Activated T-helper 17 cell treated with anti-CD3 and anti-CD28 coated beads, Interleukin-2, amount 50 U/mL, for 72 hours (primary cell): ENCODE data around the gene IFT88. TPM values are rescaled to one million over a fixed set of nuclear protein-coding genes. Genes with fewer than 3 reads are reported as not detected.

Experiments used
- ATAC-seq: fragments of 150-1000 bp; cut with Tn5 transposase; replicated peaks from 2 replicates; pipeline ENCODE4 v1.10.0; 2021; ENCODE audit warnings: mild to moderate bottlenecking, moderate library complexity
- H3K27ac Mint-ChIP-seq: one replicate; pipeline ENCODE4 v1.8.0; 2022; ENCODE audit warnings: mixed read lengths
- H3K27me3 Mint-ChIP-seq: one replicate; pipeline ENCODE4 v1.8.0; 2022; ENCODE audit warnings: mixed read lengths
- H3K36me3 Mint-ChIP-seq: one replicate; pipeline ENCODE4 v1.8.0; 2022; ENCODE audit warnings: low read depth, mild to moderate bottlenecking, mixed read lengths
- H3K4me1 Mint-ChIP-seq: one replicate; pipeline ENCODE4 v1.8.0; 2022; ENCODE audit warnings: mixed read lengths
- H3K4me3 Mint-ChIP-seq: one replicate; pipeline ENCODE4 v1.8.0; 2022; ENCODE audit warnings: mild to moderate bottlenecking, mixed read lengths
- H3K9me3 Mint-ChIP-seq: one replicate; pipeline ENCODE4 v1.8.0; 2022; ENCODE audit warnings: mixed read lengths
- total RNA-seq, 2 donors: library from RNA; stranded (reverse); gene quantifications; one replicate each; pipeline ENCODE4 v1.2.3, GENCODE V29; 2022

Gene IFT88
- total RNA-seq, 2 donors from 2014 or later: 2.5 to 5.7 TPM

GRCh38 chr13:20702915-20703779 lies 136.2 kb downstream of the IFT88 start, which contains the start of gene IL17D:
Gene IL17D (plus strand): TSS chr13:20703699. CDS start chr13:20704002, 303 bp downstream.
- H3K36me3 Mint-ChIP-seq: no peaks in the 10 kb centered on the region
- peaks cover 23% of the 10 kb centered on the region for H3K27me3 Mint-ChIP-seq
- H3K9me3 Mint-ChIP-seq: no peaks in the 10 kb centered on the region
- no peak within 1 kb of the TSS for H3K27ac Mint-ChIP-seq
- peak within 1 kb of the TSS; percentile 85 for H3K4me3 Mint-ChIP-seq
- ATAC-seq: peak; percentile 34
- peaks cover 4% of the 10 kb centered on the region for H3K4me1 Mint-ChIP-seq

GRCh38 chr13:20703780-20704458 lies 137.0 kb downstream of the IFT88 start:
- peak; percentile 86 for ATAC-seq
- Mint-ChIP-seq H3K4me1 (peaks cover 4% of the 10 kb centered on the region), H3K36me3 (no peaks in the 10 kb centered on the region), H3K4me3 (peak overlapping the region; percentile 69), H3K9me3 (no peaks in the 10 kb centered on the region), H3K27me3 (peaks cover 17% of the 10 kb centered on the region), H3K27ac (no peak overlapping the region)

- ATAC-seq: no peak
- Mint-ChIP-seq H3K4me3 (peak overlapping the region; percentile 69), H3K9me3 (no peaks in the 10 kb centered on the region), H3K27ac (no peak overlapping the region), H3K36me3 (no peaks in the 10 kb centered on the region), H3K4me1 (peaks cover 4% of the 10 kb centered on the region), H3K27me3 (peaks cover 15% of the 10 kb centered on the region)
Observed at GRCh38 chr13:20704459-20705069, 137.6 kb downstream of the IFT88 start.

GRCh38 chr13:20706661-20707060 lies 139.7 kb downstream of the IFT88 start:
- no peak overlapping the region for H3K27ac Mint-ChIP-seq
- no peak for ATAC-seq

GRCh38 chr13:20708216-20708615 lies 141.3 kb downstream of the IFT88 start:
- no peaks in the 10 kb centered on the region for H3K27me3 Mint-ChIP-seq
- H3K36me3 Mint-ChIP-seq: no peaks in the 10 kb centered on the region
- no peak for ATAC-seq
- H3K27ac Mint-ChIP-seq: peak overlapping the region; percentile 46
- H3K4me1 Mint-ChIP-seq: peaks cover 4% of the 10 kb centered on the region
- H3K4me3 Mint-ChIP-seq: no peak overlapping the region
- no peaks in the 10 kb centered on the region for H3K9me3 Mint-ChIP-seq

More at GRCh38 chr13:20706661-20707060, 139.7 kb downstream of the IFT88 start:
- Mint-ChIP-seq H3K9me3 (no peaks in the 10 kb centered on the region), H3K36me3 (no peaks in the 10 kb centered on the region), H3K4me1 (peaks cover 4% of the 10 kb centered on the region), H3K27me3 (peaks cover 4% of the 10 kb centered on the region), H3K4me3 (no peak overlapping the region)

GRCh38 chr13:20709369-20709768 lies 142.4 kb downstream of the IFT88 start:
- Mint-ChIP-seq H3K9me3 (no peaks in the 10 kb centered on the region), H3K4me3 (peak overlapping the region; percentile 47), H3K27me3 (peaks cover 6% of the 10 kb centered on the region), H3K27ac (peak overlapping the region; percentile 72), H3K36me3 (no peaks in the 10 kb centered on the region), H3K4me1 (peaks cover 4% of the 10 kb centered on the region)
- peak; percentile 14 for ATAC-seq

GRCh38 chr13:20709782-20710181 lies 142.8 kb downstream of the IFT88 start:
- no peak overlapping the region for H3K4me3 Mint-ChIP-seq
- H3K27me3 Mint-ChIP-seq: peaks cover 6% of the 10 kb centered on the region
- no peak for ATAC-seq
- H3K4me1 Mint-ChIP-seq: peaks cover 4% of the 10 kb centered on the region
- no peaks in the 10 kb centered on the region for H3K9me3 Mint-ChIP-seq
- no peaks in the 10 kb centered on the region for H3K36me3 Mint-ChIP-seq
- H3K27ac Mint-ChIP-seq: no peak overlapping the region

- Mint-ChIP-seq H3K27me3 (peaks cover 6% of the 10 kb centered on the region), H3K36me3 (no peaks in the 10 kb centered on the region), H3K4me1 (peaks cover 2% of the 10 kb centered on the region), H3K4me3 (no peak overlapping the region), H3K27ac (no peak overlapping the region), H3K9me3 (no peaks in the 10 kb centered on the region)
- no peak for ATAC-seq
Observed at GRCh38 chr13:20711301-20712044, 144.5 kb downstream of the IFT88 start.

GRCh38 chr13:20713014-20713376 lies 146.0 kb downstream of the IFT88 start:
- Mint-ChIP-seq H3K4me3 (peak overlapping the region; percentile 8), H3K36me3 (no peaks in the 10 kb centered on the region), H3K9me3 (no peaks in the 10 kb centered on the region), H3K27ac (no peak overlapping the region), H3K4me1 (no peaks in the 10 kb centered on the region), H3K27me3 (peaks cover 6% of the 10 kb centered on the region)
- no peak for ATAC-seq

GRCh38 chr13:20713751-20714150 lies 146.8 kb downstream of the IFT88 start:
- H3K36me3 Mint-ChIP-seq: no peaks in the 10 kb centered on the region
- H3K4me1 Mint-ChIP-seq: no peaks in the 10 kb centered on the region
- no peak overlapping the region for H3K27ac Mint-ChIP-seq
- no peak overlapping the region for H3K4me3 Mint-ChIP-seq
- ATAC-seq: no peak
- peaks cover 6% of the 10 kb centered on the region for H3K27me3 Mint-ChIP-seq
- no peaks in the 10 kb centered on the region for H3K9me3 Mint-ChIP-seq

- Mint-ChIP-seq H3K4me1 (no peaks in the 10 kb centered on the region), H3K36me3 (no peaks in the 10 kb centered on the region), H3K27ac (no peak overlapping the region), H3K27me3 (peaks cover 6% of the 10 kb centered on the region), H3K9me3 (no peaks in the 10 kb centered on the region), H3K4me3 (no peak overlapping the region)
- no peak for ATAC-seq
Observed at GRCh38 chr13:20714161-20714560, 147.2 kb downstream of the IFT88 start.

GRCh38 chr13:20714563-20715329 lies 147.8 kb downstream of the IFT88 start:
- H3K9me3 Mint-ChIP-seq: no peaks in the 10 kb centered on the region

GRCh38 chr13:20715330-20715712 lies 148.4 kb downstream of the IFT88 start:
- Mint-ChIP-seq H3K36me3 (no peaks in the 10 kb centered on the region), H3K4me1 (no peaks in the 10 kb centered on the region), H3K4me3 (no peak overlapping the region), H3K27me3 (peaks cover 6% of the 10 kb centered on the region), H3K9me3 (no peaks in the 10 kb centered on the region), H3K27ac (no peak overlapping the region)
- ATAC-seq: no peak

More at GRCh38 chr13:20714563-20715329, 147.8 kb downstream of the IFT88 start:
- no peak overlapping the region for H3K4me3 Mint-ChIP-seq
- no peaks in the 10 kb centered on the region for H3K36me3 Mint-ChIP-seq
- H3K27me3 Mint-ChIP-seq: peaks cover 6% of the 10 kb centered on the region
- ATAC-seq: no peak
- no peak overlapping the region for H3K27ac Mint-ChIP-seq
- no peaks in the 10 kb centered on the region for H3K4me1 Mint-ChIP-seq
